HG02981 (cell line): ENCODE measurements around the gene CDCA7.
A peak's percentile ranks its signal among the peaks of the same experiment; 100 is the strongest.
"Not testable (repeated sequence)": the region's sequence is repeated elsewhere in the genome, so short reads cannot be mapped to it uniquely, and the experiment has no call there.

Experiments used
- ATAC-seq: cut with Tn5 transposase; IDR thresholded peaks from one replicate; pipeline ENCODE4 v1.9.1; 2021; ENCODE audit warnings: mild to moderate bottlenecking, moderate library complexity; ENCODE audit not compliant: unreplicated experiment

CDCA7 gene

GRCh38 chr2:173401716-173402326 lies 47.1 kb downstream of the CDCA7 start:
- ATAC-seq, result no peak

GRCh38 chr2:173402405-173402974 lies 47.8 kb downstream of the CDCA7 start:
- ATAC-seq, result peak; percentile 63

GRCh38 chr2:173404841-173405750 lies 50.4 kb downstream of the CDCA7 start:
- no peak for ATAC-seq

- no peak for ATAC-seq
These were observed 52.5 kb downstream of the CDCA7 start for GRCh38 chr2:173407176-173407575.

- ATAC-seq, result no peak
These were observed 53.0 kb downstream of the CDCA7 start for GRCh38 chr2:173407646-173408045.

- no peak for ATAC-seq
These were observed 55.9 kb downstream of the CDCA7 start for GRCh38 chr2:173410579-173410978.

GRCh38 chr2:173412628-173413027 lies 58.0 kb downstream of the CDCA7 start:
- no peak for ATAC-seq

- ATAC-seq, result no peak
These were observed 60.2 kb downstream of the CDCA7 start for GRCh38 chr2:173414823-173415322.

GRCh38 chr2:173415431-173416381 lies 61.0 kb downstream of the CDCA7 start:
- ATAC-seq, result no peak

- ATAC-seq, result not testable (repeated sequence)
These were observed 61.9 kb downstream of the CDCA7 start for GRCh38 chr2:173416415-173417152.

GRCh38 chr2:173417341-173417740 lies 62.7 kb downstream of the CDCA7 start:
- no peak for ATAC-seq

- no peak for ATAC-seq
These were observed 63.1 kb downstream of the CDCA7 start for GRCh38 chr2:173417802-173418201.
